ENCODE data around the gene EPAS1.

The EPAS1 gene

GRCh38 chr2:46435353-46435752 lies 138.1 kb downstream of the EPAS1 start:
- no peak for TF ChIP-seq ZFX (IDR thresholded peaks at IDR 0.05)
- TF ChIP-seq CTCF (conservative IDR thresholded peaks at IDR 0.05), result no peak
- H3K27ac ChIP-seq, result no peak overlapping the region

GRCh38 chr2:46435796-46436360 lies 138.7 kb downstream of the EPAS1 start:
- TF ChIP-seq ZFX (IDR thresholded peaks at IDR 0.05) (no peak), CTCF (conservative IDR thresholded peaks at IDR 0.05) (no peak)
- H3K27ac ChIP-seq, result no peak overlapping the region
